ENCODE data around the gene PDK3. TPM values are rescaled to one million over a fixed set of nuclear protein-coding genes. Genes with fewer than 3 reads are reported as not detected.

The PDK3 gene
- total and polyA plus RNA-seq, 4 donors, result 4.6 to 18.9 (median 12.1) TPM

DNA sequence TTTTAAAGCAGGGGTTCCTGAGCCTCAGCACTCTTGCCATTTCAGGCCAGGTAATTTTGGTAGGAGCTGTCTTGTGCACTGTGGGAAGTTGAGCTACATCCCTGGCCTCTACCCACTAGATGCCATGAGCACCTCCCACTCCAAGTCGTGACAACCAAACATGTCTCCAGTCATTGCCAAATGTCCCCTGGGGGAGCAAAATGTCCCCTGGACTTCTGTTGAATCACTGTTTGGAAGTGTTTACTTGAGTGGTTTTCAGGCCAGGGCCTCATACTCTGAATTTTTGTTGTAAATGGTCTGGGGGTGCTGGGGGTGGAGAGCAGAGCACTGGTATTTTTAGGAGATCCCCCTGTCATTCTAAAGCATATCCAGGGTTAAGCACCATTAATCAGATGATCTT lies 3.2 kb downstream of the PDK3 start:
- TF ChIP-seq, protein P1, sequence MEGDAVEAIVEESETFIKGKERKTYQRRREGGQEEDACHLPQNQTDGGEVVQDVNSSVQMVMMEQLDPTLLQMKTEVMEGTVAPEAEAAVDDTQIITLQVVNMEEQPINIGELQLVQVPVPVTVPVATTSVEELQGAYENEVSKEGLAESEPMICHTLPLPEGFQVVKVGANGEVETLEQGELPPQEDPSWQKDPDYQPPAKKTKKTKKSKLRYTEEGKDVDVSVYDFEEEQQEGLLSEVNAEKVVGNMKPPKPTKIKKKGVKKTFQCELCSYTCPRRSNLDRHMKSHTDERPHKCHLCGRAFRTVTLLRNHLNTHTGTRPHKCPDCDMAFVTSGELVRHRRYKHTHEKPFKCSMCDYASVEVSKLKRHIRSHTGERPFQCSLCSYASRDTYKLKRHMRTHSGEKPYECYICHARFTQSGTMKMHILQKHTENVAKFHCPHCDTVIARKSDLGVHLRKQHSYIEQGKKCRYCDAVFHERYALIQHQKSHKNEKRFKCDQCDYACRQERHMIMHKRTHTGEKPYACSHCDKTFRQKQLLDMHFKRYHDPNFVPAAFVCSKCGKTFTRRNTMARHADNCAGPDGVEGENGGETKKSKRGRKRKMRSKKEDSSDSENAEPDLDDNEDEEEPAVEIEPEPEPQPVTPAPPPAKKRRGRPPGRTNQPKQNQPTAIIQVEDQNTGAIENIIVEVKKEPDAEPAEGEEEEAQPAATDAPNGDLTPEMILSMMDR (IDR thresholded peaks at IDR 0.05; ENCODE audit: control extremely low read depth, extremely low read depth), result no peak
- H3K36me3 ChIP-seq (ENCODE audit: control insufficient read depth in 4 of 4, insufficient read depth in 4 of 4, low read length in 4 of 4), result no peaks in the 10 kb centered on the region
- peaks cover 0 to 5% (median 0%) of the 10 kb centered on the region in 5 donors for H3K4me1 ChIP-seq (ENCODE audit: control insufficient read depth in 5 of 5, insufficient read depth in 5 of 5, low read length in 5 of 5)
- ATAC-seq (ENCODE audit: insufficient read depth, low FRiP score) (no peak), DNase-seq (no peak)
- no peak overlapping the region for H3K27ac ChIP-seq (ENCODE audit: low read depth in 1 of 2, low read length in 1 of 2)
- peaks cover 0 to 11% (median 7%) of the 10 kb centered on the region in 3 donors for H3K27me3 ChIP-seq (ENCODE audit: control insufficient read depth in 3 of 3, insufficient read depth in 3 of 3, low read length in 2 of 3)
- H3K4me3 ChIP-seq, result no peak overlapping the region
- H3K9ac ChIP-seq (ENCODE audit: insufficient read depth in 1 of 2, low read length in 2 of 2), result no peak overlapping the region
- no peaks in the 10 kb centered on the region for H3K9me3 ChIP-seq (ENCODE audit: control insufficient read depth in 4 of 4, insufficient read depth in 3 of 4, low read length in 3 of 4)
- 34 to 71% methylated on average over 1 of the region's 1 CpG for WGBS, 2 donors

DNA sequence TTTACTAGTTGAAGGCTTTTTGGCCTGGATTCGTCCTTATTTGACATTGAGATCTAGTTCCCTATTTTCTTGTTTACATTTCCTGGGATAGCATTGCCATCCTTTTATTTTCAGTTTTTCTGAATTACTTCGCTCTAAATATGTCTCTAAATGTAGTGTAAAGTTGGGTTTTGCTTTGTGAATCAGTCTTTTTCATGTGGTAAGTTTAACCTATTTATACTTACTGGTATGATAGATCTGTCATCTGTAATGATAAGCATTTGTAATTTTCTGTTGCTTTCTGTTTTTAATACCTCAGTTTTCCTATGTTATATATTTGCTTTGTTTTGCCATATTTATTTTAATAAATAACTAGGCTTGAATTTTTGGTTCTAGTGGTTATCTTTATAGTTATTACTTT lies 6.7 kb downstream of the PDK3 start:
- no peak for ATAC-seq (ENCODE audit: insufficient read depth, low FRiP score)
- TF ChIP-seq, protein P1 (IDR thresholded peaks at IDR 0.05; ENCODE audit: control extremely low read depth, extremely low read depth), result no peak
- no peak overlapping the region for H3K27ac ChIP-seq (ENCODE audit: low read depth in 1 of 2, low read length in 1 of 2)

DNA sequence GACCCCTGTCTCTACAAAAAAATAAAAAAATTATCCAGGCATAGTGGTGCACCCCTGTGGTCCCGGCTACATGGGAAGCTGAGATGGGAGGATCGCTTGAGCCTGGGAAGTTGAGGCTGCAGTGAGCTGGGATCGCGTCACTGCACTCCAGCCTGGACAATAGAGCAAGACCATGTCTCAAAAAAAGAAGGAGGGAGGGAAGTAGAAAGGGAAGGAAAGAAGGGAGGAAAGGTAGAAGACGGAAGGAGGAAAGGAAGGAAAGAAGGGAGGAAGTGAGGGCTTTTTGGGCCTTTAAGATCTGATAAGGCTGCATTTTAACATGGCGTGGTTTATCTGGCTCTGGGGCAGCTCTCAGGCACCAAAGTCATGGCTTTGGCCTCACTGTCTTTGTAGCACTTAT lies 10.4 kb downstream of the PDK3 start:
- no peak overlapping the region for H3K27ac ChIP-seq (ENCODE audit: low read depth in 1 of 2, low read length in 1 of 2)
- no peaks in the 10 kb centered on the region for H3K36me3 ChIP-seq (ENCODE audit: control insufficient read depth in 4 of 4, insufficient read depth in 4 of 4, low read length in 4 of 4)
- H3K9ac ChIP-seq (ENCODE audit: insufficient read depth in 1 of 2, low read length in 2 of 2), result no peak overlapping the region
- peaks cover 0 to 3% (median 0%) of the 10 kb centered on the region in 5 donors for H3K4me1 ChIP-seq (ENCODE audit: control insufficient read depth in 5 of 5, insufficient read depth in 5 of 5, low read length in 5 of 5)
- TF ChIP-seq, protein P1 (IDR thresholded peaks at IDR 0.05; ENCODE audit: control extremely low read depth, extremely low read depth), result no peak
- H3K4me3 ChIP-seq, result no peak overlapping the region
- H3K27me3 ChIP-seq (ENCODE audit: control insufficient read depth in 3 of 3, insufficient read depth in 3 of 3, low read length in 2 of 3), result peaks cover 0 to 24% (median 19%) of the 10 kb centered on the region in 3 donors
- ATAC-seq (ENCODE audit: insufficient read depth, low FRiP score) (no peak), DNase-seq (no peak)
- H3K9me3 ChIP-seq (ENCODE audit: control insufficient read depth in 4 of 4, insufficient read depth in 3 of 4, low read length in 3 of 4), result no peaks in the 10 kb centered on the region
- WGBS, 2 donors, result 67 to 76% methylated on average over 6 of the region's 6 CpGs

More for the DNA sequence above, 6.7 kb downstream of the PDK3 start:
- H3K27me3 ChIP-seq (ENCODE audit: control insufficient read depth in 3 of 3, insufficient read depth in 3 of 3, low read length in 2 of 3), result peaks cover 0 to 22% (median 13%) of the 10 kb centered on the region in 3 donors
- H3K9ac ChIP-seq (ENCODE audit: insufficient read depth in 1 of 2, low read length in 2 of 2), result no peak overlapping the region
- 48 to 58% methylated on average over 2 of the region's 2 CpGs for WGBS, 2 donors
- H3K9me3 ChIP-seq (ENCODE audit: control insufficient read depth in 4 of 4, insufficient read depth in 3 of 4, low read length in 3 of 4), result no peaks in the 10 kb centered on the region
- no peaks in the 10 kb centered on the region for H3K4me1 ChIP-seq (ENCODE audit: control insufficient read depth in 5 of 5, insufficient read depth in 5 of 5, low read length in 5 of 5)
- DNase-seq, result no peak
- H3K36me3 ChIP-seq (ENCODE audit: control insufficient read depth in 4 of 4, insufficient read depth in 4 of 4, low read length in 4 of 4), result no peaks in the 10 kb centered on the region
- no peak overlapping the region for H3K4me3 ChIP-seq

DNA sequence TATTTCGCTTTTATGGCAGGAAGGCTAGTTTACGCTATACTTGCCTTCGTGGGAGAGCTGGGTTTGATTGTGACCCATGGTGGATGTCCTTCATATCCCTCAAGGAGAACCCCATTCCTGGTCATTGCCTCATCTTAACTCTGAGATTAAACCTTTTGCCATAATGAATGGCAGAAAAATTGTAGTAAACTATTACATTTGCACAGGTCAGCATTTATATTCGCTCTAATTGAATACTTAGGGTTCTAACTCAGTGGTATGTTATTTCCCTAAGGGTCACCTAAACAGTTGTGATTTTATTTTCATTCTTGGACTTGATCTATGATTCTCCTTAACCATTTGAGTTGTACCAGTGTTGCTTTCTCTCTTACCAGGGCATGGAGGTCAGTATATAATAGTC lies 13.4 kb downstream of the PDK3 start:
- H3K27ac ChIP-seq (ENCODE audit: low read depth in 1 of 2, low read length in 1 of 2), result no peak overlapping the region

More for the DNA sequence above, 13.4 kb downstream of the PDK3 start:
- no peak overlapping the region for H3K4me3 ChIP-seq
- no peaks in the 10 kb centered on the region for H3K36me3 ChIP-seq (ENCODE audit: control insufficient read depth in 4 of 4, insufficient read depth in 4 of 4, low read length in 4 of 4)
- peaks cover 0 to 3% (median 0%) of the 10 kb centered on the region in 5 donors for H3K4me1 ChIP-seq (ENCODE audit: control insufficient read depth in 5 of 5, insufficient read depth in 5 of 5, low read length in 5 of 5)
- DNase-seq (no peak), ATAC-seq (ENCODE audit: insufficient read depth, low FRiP score) (no peak)
- H3K27me3 ChIP-seq (ENCODE audit: control insufficient read depth in 3 of 3, insufficient read depth in 3 of 3, low read length in 2 of 3), result peaks cover 0 to 27% (median 24%) of the 10 kb centered on the region in 3 donors
- WGBS, 2 donors, result 92 to 100% methylated on average over 4 of the region's 4 CpGs
- H3K9ac ChIP-seq (ENCODE audit: insufficient read depth in 1 of 2, low read length in 2 of 2), result no peak overlapping the region
- no peaks in the 10 kb centered on the region for H3K9me3 ChIP-seq (ENCODE audit: control insufficient read depth in 4 of 4, insufficient read depth in 3 of 4, low read length in 3 of 4)
- TF ChIP-seq, protein P1 (IDR thresholded peaks at IDR 0.05; ENCODE audit: control extremely low read depth, extremely low read depth), result no peak
